AG09309 (cell line): Measurements from ENCODE around the gene SLCO3A1.

Source experiments
- DNase-seq: peaks from one replicate; pipeline ENCODE4 v3.0.0-alpha.2; 2010; ENCODE audit warnings: low read depth
- H3K4me3 ChIP-seq: 2 replicates; pipeline ENCODE4 v1.5.1; 2011; ENCODE audit warnings: mild to moderate bottlenecking, low read depth, low read length, moderate library complexity; ENCODE audit not compliant: control insufficient read depth
- CTCF ChIP-seq: IDR thresholded peaks from 2 replicates; pipeline ENCODE4 v1.5.1; 2011; ENCODE audit warnings: mild to moderate bottlenecking, low read depth, low read length, inconsistent platforms; ENCODE audit not compliant: insufficient read depth, control insufficient read depth; ENCODE audit errors: missing control alignments

Gene SLCO3A1

GRCh38 chr15:91833056-91833455, 20.5 kb upstream of the SLCO3A1 start:
- no peak for TF ChIP-seq CTCF
- no peak for DNase-seq
- no peak overlapping the region for H3K4me3 ChIP-seq

- DNase-seq = no peak
- no peak overlapping the region for H3K4me3 ChIP-seq
- no peak for TF ChIP-seq CTCF
Measured at GRCh38 chr15:91839867-91840266, 13.6 kb upstream of the SLCO3A1 start.

GRCh38 chr15:91841861-91842260, 11.6 kb upstream of the SLCO3A1 start:
- no peak for TF ChIP-seq CTCF
- DNase-seq = no peak
- no peak overlapping the region for H3K4me3 ChIP-seq

- no peak for TF ChIP-seq CTCF
- H3K4me3 ChIP-seq = no peak overlapping the region
- DNase-seq = no peak
Measured at GRCh38 chr15:91844341-91844740, 9.2 kb upstream of the SLCO3A1 start.

- no peak for TF ChIP-seq CTCF
- H3K4me3 ChIP-seq = no peak overlapping the region
- no peak for DNase-seq
Measured at GRCh38 chr15:91844928-91845327, 8.6 kb upstream of the SLCO3A1 start.

- no peak for DNase-seq
- no peak for TF ChIP-seq CTCF
- no peak overlapping the region for H3K4me3 ChIP-seq
Measured at GRCh38 chr15:91845720-91846119, 7.8 kb upstream of the SLCO3A1 start.

- TF ChIP-seq CTCF = no peak
- no peak for DNase-seq
Measured at GRCh38 chr15:91849180-91849579, 4.3 kb upstream of the SLCO3A1 start.

More at GRCh38 chr15:91849180-91849579, 4.3 kb upstream of the SLCO3A1 start:
- no peak overlapping the region for H3K4me3 ChIP-seq
